ENCODE measurements around the gene CLP1. TPM values are rescaled to one million over a fixed set of nuclear protein-coding genes. Genes with fewer than 3 reads are reported as not detected.

Gene CLP1
- total and polyA plus RNA-seq, 12 donors: 2.9 to 9.0 (median 7.1) TPM

GRCh38 chr11:57635246-57635645 is 22.3 kb upstream of the CLP1 start:
- no peak for TF ChIP-seq CTCF (IDR thresholded peaks at IDR 0.05)
- intact Hi-C loops (cut with DNase I): no loop called here
- no peaks in the 10 kb centered on the region for H3K9me3 ChIP-seq
- DNase-seq (no peak), ATAC-seq (no peak)
- peaks cover 8 to 22% (median 19%) of the 10 kb centered on the region in 9 donors for H3K4me1 ChIP-seq
- H3K4me3 ChIP-seq: no peak overlapping the region
- H3K27ac ChIP-seq: no peak overlapping the region
- peaks cover 0 to 42% (median 0%) of the 10 kb centered on the region in 7 donors for H3K27me3 ChIP-seq
- H3K36me3 ChIP-seq: no peaks in the 10 kb centered on the region
- 87 to 89% methylated on average over 8 of the region's 8 CpGs for WGBS, 2 donors

GRCh38 chr11:57637626-57638004 is 19.9 kb upstream of the CLP1 start:
- 10 to 17% methylated on average over 18 of the region's 18 CpGs for WGBS, 2 donors
- peaks cover 0 to 30% (median 0%) of the 10 kb centered on the region in 7 donors for H3K27me3 ChIP-seq
- H3K36me3 ChIP-seq: no peaks in the 10 kb centered on the region
- intact Hi-C loops (cut with DNase I): loop anchor here in 1 of 10 donors (2.0 kb wide), 1 partner anchor 69 kb away; no protein-coding TSS in a partner anchor
- no peaks in the 10 kb centered on the region for H3K9me3 ChIP-seq
- DNase-seq: no peak
- H3K27ac ChIP-seq: peak overlapping the region in 6 of 10 donors; percentile 80 to 91 (median 88)
- peak overlapping the region; percentile 82 to 97 (median 93) for H3K4me3 ChIP-seq
- no peak for TF ChIP-seq CTCF (IDR thresholded peaks at IDR 0.05)
- peaks cover 8 to 38% (median 26%) of the 10 kb centered on the region in 9 donors for H3K4me1 ChIP-seq
- ATAC-seq: peak in 7 of 8 donors; percentile 3 to 29 (median 21)

GRCh38 chr11:57638005-57638781 is 19.4 kb upstream of the CLP1 start:
- H3K9me3 ChIP-seq: no peaks in the 10 kb centered on the region
- 0 to 1% methylated on average over 47 of the region's 47 CpGs for WGBS, 2 donors
- H3K27me3 ChIP-seq: peaks cover 0 to 30% (median 0%) of the 10 kb centered on the region in 7 donors
- no peaks in the 10 kb centered on the region for H3K36me3 ChIP-seq
- TF ChIP-seq CTCF (IDR thresholded peaks at IDR 0.05): no peak
- H3K4me1 ChIP-seq: peaks cover 8 to 38% (median 26%) of the 10 kb centered on the region in 9 donors
- peak; percentile 89 to 95 (median 92) for ATAC-seq
- peak overlapping the region; percentile 82 to 97 (median 93) for H3K4me3 ChIP-seq
- peak overlapping the region; percentile 66 to 91 (median 86) for H3K27ac ChIP-seq
- DNase-seq: peak; percentile 54 to 87
- intact Hi-C loops (cut with DNase I): loop anchor here in 1 of 10 donors (2.0 kb wide), 1 partner anchor 69 kb away; no protein-coding TSS in a partner anchor

- intact Hi-C loops (cut with DNase I): loop anchor here in 1 of 10 donors (2.0 kb wide), 1 partner anchor 70 kb away; no protein-coding TSS in a partner anchor
- Histone ChIP-seq H3K9me3 (no peaks in the 10 kb centered on the region), H3K36me3 (no peaks in the 10 kb centered on the region), H3K27me3 (peaks cover 0 to 30% (median 0%) of the 10 kb centered on the region in 7 donors), H3K27ac (peak overlapping the region in 8 of 10 donors; percentile 80 to 91 (median 88)), H3K4me1 (peaks cover 8 to 40% (median 26%) of the 10 kb centered on the region in 9 donors), H3K4me3 (peak overlapping the region; percentile 82 to 97 (median 93))
- ATAC-seq: peak in 3 of 8 donors; percentile 31 to 33 (median 32)
- WGBS, 2 donors: 1% methylated on average over 19 of the region's 19 CpGs
- no peak for TF ChIP-seq CTCF (IDR thresholded peaks at IDR 0.05)
- DNase-seq: no peak
Observed at GRCh38 chr11:57638811-57639320, 18.7 kb upstream of the CLP1 start.

All from heart right ventricle (tissue), 16 donors.